OCI-LY3 (cell line): ENCODE data around the gene NBR1.

ENCODE experiments used
- CTCF ChIP-seq: fragments of 200-600, 300-600 bp; sonication (generic); IDR thresholded peaks from 2 replicates; pipeline ENCODE4 v1.5.1; 2014; ENCODE audit warnings: antibody characterized with exemption, low read length, low read depth
- EZH2phosphoT487 ChIP-seq: fragments of 200-600 bp; shearing (Covaris generic); IDR thresholded peaks from 2 replicates; pipeline ENCODE4 v1.6.1; 2018; ENCODE audit warnings: antibody characterized with exemption, mixed run types, low read depth

GRCh38 chr17:43217614-43218087 is 46.6 kb downstream of the NBR1 start:
- no peak for TF ChIP-seq CTCF
- no peak for TF ChIP-seq EZH2phosphoT487
